GM19455 (cell line): ENCODE data around the gene MCTP1.
"Not testable (repeated sequence)": the region's sequence is repeated elsewhere in the genome, so short reads cannot be mapped to it uniquely, and the experiment has no call there.

Experiments
- ATAC-seq: cut with Tn5 transposase; IDR thresholded peaks from one replicate; pipeline ENCODE4 v1.9.1; 2021; ENCODE audit not compliant: unreplicated experiment

The MCTP1 gene

DNA sequence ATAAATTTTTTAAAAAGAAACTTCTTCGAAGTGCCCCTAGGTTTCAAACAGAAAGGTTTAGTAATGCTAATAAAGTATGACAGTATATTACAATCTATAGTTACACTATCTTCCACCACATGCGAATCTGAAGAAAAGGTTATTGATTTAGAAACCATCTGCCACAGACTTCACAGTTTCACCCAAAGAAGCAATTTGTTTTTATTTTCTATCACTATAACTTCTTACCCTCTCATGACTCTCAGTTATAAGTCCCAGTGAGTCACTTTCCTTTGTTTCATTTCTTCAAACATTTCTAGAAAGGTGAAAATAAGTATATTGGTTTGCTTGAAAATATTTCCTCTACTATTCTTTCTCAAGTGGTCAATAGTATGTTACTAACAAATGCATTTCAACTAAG lies 93.6 kb downstream of the MCTP1 start:
- ATAC-seq = peak; percentile 78

DNA sequence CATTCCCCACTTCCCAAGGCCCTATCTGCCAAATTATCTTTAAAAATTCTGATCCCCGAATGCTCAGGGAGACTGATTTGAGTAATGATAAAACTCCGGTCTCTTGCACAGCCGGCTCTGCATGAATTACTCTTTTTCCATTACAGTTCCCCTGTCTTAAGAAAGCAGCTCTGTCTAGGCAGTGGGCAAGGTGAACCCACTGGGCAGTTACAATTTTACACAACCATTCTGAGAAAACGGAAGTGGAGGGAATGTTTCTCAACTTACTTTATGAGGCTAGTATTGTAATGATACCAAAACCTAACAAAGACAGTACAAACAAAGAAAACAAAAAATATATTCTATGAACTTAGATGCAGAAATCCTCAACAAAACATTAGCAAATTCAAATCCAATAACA lies 100.0 kb downstream of the MCTP1 start:
- ATAC-seq = no peak

DNA sequence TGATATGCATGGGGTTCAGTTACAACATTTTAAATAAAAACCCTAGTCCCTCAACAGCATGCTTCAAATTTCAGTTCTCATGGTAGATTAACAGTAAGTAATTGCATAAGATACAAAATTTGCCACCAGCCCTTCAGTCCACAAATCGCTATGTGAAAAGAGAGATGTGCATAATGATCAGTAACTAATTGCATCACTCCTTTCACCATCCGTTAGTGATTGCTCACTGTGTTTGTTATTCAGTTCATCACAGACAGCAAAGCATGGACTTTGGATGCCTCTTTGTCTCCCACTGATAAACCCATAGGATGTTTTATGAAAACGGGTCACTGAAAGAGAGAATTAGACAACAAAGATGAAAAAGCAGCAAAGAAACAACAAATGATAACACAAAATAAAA lies 103.2 kb downstream of the MCTP1 start:
- no peak for ATAC-seq

DNA sequence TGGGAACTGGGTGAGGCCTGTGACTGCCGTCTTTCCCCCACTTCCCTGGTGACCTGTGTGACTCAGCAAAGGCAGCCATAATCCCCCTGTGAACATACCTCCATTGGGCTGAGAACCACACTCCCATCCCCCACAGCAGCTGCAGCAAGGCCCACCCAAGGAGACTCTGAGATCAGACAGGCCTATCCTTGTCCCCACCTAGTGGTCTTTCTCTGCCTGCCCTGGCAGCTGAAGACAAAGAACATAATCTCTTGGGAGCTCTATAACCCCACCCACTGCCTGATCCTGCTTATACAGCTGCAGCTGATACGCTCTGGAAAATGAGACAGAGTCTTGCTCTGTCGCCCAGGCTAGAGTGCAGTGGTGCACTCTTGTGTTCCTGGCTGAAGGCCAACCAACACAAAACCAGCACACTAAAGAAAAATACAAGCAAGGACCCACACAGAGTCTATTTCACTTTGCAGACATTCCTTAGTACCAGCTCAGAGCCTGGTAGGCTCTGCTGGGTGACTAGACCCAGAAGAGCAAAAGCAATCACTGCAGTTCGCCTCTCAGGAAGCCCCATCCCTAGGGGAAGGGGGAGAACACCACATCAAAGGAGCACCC lies 106.7 kb downstream of the MCTP1 start:
- no peak for ATAC-seq

DNA sequence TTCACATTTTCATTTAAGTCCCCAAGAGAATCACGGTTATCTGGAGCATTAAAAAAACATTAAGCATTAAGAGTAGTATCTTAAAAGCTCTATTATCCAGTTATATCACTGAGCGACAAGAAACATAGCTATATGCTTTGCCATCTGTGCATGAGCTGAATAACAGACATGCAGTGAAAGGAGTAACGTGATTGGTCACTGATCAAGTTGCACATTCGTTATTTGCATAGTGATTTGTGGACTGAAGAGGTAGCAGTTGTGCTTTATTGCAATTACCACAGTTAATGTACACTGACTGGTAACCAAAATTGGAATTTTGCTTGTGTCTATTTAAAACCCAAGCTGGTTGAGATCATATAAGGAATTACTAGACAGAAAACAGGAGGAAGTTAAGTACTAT lies 107.4 kb downstream of the MCTP1 start:
- ATAC-seq = no peak

DNA sequence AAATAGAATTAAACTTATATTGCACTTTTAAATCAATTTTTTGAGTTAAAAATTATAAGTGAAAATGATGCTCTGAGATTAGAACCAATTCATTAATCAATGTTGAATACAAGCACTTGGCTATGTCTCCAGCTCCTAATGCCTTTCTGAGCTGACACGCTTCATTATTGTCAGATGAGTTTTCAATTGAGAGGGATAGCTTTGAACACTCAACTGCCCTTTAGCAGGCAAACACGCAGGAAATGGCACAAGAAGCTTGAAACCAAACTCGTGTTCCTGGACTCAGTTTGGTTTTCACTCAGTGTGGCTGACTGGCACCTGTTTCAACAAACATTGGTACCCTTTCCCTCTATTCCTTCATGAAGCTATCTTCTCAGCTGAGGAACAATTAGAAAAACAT lies 109.8 kb downstream of the MCTP1 start:
- no peak for ATAC-seq

DNA sequence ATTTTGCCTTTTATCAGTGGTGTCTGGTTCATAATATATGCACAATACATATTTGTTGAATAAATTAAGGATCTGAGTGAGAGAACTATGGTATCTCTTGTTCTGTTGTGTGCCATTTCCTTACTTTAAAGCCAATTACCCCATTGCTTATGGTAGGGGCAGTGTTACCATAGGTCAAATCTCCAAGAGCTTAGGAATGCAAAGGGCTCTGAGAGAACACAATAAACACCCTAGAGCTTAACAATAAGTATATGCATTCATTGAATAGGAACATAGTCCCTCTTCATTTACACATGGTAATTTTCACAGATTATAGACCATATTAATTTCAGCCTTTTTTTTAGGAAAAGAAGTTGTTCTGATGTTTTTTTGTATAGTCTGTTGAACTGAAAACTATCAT lies 112.2 kb downstream of the MCTP1 start:
- no peak for ATAC-seq

DNA sequence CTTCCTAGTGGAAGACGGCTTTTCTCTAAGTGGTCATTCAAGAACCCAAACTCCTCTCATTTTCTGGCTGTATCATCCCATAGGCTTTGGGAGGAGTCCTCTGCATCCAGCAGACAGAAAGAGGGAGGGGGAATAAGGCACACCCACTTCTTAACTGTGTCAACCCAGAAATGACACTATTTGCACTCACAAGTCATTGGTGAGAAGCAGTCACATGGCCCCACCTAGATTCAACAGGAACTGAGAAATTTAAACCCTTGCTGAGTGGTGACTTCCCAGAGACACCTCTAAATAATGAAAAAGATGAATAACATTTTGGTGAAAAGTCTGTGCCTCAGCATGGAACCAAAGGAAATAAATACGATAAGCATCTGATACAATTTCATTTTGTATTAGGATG lies 120.0 kb downstream of the MCTP1 start:
- ATAC-seq = no peak

DNA sequence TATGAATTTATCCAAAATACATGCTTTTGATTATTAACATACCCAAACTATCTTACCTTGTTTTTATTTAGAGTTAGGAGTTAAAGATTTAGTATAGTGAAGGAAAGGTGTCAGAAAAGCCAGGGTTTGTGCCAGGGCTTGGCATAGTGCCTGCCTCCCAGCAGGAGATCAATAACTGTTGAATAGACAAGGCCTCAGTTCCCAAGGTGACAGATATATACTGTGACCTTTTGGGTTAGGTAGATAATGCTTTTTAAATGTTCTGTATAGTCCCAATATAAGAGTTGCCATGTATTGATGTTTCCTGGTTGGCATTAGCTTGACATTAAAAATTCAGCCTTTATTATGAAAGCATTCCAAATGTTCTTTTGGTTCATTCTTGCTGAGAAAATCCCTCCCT lies 121.8 kb downstream of the MCTP1 start:
- ATAC-seq = no peak

DNA sequence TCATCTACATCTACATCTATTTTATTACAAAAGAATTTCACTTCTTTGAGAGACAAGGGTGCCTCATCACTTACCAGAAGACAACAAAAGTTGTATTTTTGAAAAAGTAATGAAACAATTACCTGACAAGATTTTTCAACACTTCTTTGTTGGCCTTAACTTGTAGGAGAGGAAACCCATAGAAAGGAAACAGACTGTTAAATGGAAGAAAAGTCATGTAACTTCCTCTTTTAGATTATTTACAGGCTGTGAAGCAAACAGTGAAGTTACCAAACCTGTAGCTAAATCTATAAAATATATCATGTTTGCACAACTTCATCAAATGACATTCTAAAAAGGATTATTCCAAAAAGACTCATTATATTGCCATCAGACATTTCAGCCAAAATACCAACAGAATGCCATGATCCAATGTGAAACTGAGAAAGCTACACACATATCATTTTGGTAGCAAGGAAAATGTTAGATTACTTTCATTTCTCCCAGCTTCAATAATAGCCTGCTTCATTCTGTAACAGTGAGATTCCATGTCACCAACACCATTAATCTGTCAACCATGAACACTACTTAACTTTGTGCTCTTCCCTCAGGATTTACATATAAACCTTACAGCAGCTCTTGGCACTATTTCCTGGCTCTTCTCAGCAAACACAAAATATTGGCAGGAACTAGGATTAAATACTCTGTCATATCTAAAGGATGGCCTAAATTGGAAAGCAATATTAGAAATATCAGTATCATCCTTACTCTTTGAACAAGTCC lies 122.5 kb downstream of the MCTP1 start:
- ATAC-seq = no peak

DNA sequence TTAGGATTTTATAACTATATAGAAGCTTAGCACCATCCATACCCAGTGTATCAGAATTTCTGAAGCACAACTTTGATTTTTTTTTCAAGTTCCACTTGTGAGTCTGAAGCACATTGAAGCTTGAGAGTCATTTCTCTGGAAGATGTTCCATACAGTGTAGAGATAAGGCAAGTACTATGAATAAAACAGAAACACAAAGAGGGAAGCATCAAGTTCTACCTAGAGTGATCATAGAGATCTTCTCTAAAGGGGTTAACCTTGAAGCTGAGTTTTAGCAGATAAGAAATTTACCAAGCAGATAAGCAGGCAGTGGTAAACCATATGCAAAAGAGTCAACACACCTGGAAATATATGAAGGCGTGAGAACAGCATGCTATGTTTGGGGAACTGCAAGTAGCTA lies 125.3 kb downstream of the MCTP1 start:
- ATAC-seq = no peak

DNA sequence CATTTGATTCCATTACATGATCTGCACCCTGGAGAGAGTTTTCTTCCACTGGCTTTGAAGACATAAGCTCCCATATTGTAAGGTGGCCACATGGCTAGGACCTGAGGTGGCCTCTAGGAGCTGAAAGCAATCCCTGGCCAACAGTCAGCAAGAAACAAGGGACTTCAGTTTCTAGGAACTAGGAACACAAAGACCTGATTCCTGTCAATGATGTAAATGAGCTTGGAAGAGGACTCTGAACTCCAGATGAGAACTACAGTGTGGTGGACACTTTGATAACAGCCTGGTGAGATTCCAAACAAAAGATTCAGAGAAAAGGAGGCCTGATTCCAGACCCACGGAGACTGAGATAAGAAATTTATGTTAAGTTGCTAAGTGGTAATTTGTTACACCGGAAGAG lies 129.0 kb downstream of the MCTP1 start:
- ATAC-seq = no peak

DNA sequence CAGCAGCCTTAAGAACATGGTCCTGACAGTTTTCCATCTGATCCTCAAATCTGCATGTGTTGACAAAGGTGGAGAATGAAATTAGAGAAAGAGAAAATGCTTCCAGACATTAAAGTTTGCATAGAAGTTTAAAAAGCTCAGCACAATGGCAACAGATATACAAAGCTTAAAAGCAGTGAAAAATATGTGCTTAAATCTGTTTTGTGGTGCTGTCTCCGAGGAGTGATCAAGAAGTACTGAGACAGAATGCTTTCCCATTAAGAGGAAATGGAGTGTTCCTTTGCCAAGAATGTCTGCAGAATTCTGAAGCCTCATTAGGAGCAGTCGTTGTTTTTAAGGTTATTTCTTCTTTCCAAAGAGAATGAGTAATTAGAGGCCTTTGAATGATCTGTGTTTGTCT lies 131.4 kb downstream of the MCTP1 start:
- no peak for ATAC-seq

DNA sequence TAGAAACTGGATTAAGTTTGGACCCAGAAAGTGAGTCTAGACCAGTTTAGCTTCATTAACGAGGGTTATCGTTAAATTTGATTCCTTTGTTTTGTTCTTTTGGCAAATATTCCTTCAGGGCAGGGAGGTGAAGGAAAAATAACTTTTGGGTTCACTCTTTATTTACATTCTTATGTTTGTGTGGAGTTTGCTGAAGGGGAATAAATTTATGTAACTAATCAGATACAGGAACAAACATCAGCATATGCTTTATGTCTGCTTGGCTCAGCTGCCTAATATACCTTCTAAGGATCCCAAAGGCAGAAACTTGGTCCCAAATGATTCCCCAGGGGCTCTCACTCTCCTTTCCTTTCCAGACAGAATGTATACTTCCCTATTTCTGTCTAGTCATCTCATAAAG lies 132.4 kb downstream of the MCTP1 start:
- no peak for ATAC-seq

DNA sequence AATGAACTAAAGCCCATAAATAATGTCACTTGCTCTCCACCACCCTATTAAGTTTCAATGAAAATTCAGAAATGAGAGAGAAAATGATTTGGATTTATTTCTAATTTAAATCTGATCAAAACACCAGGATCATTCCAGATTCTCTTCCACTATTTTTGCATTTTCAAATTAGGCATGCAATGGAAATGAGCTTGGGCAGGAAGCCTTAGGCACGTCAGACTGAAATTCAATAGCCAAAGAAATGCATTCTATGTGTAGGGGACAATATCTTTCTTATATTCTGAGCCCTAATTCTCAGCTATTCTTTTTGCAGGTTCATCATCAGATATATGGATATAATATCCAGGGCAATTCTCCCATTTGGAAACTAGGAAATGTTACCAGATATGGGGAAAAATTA lies 132.8 kb downstream of the MCTP1 start:
- ATAC-seq = no peak

DNA sequence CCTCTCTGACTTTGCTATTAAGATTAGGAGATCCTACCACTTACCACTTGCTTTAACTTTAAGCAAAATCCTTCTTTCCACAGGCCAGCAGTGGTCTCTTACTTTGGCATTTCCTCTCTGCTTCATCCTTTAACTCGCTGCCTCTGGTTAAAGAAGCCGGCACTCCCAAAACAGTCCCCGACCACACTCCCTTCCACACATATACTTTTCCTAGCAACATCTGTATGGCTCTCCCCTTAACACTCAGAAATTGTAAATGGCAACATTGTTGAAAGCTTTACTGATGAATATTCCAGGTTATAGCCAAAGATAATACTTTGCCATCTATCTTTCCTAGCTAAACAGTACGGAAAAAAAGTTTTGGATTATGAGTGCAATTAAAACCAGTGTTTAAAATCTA lies 133.2 kb downstream of the MCTP1 start:
- ATAC-seq = no peak

DNA sequence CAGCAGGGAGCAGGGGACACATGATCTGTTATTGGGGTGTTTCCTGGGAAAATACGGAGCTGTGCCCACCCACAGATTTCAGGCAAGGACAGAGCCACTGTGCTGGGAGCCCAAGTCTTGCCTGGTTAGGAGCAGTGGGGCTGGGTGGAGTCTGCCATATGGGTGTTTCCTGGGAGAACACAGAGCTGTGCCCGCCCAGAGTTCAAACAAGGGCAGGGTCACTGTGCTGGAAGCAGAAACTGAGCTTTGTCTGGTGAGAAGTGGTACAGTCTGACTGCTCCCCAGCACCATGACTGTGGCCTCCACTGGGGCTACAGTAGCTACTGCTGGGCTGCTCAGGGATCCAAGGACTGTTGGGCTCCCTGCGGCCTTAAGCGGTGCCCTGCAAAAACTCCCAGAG lies 135.5 kb downstream of the MCTP1 start:
- ATAC-seq = no peak

DNA sequence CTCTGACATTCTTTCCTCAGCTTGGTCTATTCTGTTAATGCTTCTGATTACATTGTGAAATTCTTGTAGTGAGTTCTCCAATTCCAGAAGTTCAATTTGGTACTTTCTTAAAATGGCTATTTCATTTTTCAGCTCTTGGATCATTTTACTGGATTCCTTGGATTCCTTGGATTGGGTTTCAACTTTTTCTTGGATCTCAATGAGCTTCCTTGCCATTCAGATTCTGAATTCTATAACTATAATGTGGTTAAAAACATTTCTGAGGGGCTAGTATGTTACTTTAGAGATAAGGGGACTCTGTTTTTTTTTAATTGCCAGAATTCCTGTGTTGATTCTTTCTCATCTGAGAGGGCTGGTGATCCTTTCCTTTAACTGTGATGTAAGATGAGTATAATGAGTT lies 136.4 kb downstream of the MCTP1 start:
- ATAC-seq = no peak

DNA sequence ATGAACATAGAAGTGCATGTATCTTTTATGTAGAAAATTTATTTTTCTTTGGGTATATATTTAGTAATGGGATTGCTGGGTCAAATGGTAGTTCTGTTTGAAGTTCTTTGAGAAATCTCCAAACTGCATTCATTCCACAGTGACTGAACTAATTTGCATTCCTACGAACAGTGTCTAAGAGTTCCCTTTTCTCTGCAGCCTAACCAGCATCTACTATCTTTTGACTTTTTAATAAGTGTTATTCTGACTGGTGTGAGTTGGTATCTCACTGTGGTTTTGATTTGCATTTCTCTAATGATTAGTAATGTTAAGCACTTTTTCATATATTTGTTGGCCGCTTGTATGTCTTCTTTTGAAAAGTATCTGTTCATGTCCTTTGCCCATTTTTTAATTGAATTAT lies 141.0 kb downstream of the MCTP1 start:
- ATAC-seq = not testable (repeated sequence)

DNA sequence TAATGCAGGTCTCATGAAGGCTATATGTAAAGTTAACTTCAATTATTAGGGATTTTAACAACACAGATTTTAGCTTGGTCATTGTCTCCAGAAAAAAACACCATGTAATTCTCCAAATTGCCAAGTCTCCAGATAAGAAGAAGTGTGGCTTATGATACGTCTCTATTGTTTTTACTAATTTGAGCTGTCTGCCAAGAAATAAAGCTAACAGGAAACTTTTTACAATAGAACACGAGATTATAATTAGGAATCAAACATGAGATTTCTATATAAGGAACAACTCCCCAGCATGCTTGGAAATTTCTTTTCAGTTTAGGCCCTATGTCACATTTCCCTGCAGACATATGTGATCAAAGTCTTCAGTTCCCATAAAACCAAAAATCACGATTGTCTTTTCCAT lies 142.7 kb downstream of the MCTP1 start:
- no peak for ATAC-seq

DNA sequence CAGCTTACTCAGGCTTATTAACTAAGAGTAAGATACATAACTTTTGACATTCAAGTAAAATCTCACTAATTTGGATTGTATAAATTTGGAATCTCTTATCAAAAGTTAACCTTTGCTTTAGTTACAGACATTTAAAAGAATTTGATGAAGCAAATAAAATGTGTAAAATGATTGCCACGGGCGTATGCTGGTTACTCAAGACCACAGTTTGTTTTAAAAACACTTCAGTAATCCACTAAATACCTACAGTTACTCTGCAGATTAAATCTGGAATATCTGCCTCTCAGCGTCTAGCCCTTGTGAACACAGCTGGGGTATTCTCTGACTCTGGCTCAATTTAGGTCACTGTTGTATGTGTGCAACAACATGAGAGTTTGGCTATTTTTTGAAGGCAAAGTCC lies 143.8 kb downstream of the MCTP1 start:
- ATAC-seq = no peak

DNA sequence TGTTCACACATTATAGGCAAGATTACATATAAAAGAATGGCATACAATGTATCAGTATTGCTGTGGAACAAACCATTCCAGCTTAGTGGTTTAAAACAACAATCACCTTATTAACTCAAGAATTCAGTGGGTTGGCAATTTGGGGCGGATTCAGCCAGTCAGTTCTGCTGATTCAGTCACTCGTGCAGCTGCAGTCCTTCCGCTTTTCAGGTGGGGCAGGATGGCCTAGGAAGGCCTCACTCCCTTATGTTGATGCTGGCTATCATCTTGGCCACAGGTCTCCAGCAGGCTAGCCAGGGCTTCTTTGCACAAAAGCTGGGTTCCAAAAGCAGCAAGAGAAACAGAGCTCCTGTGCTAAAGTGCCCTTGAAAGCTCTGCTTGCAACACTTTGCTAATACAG lies 150.6 kb downstream of the MCTP1 start:
- ATAC-seq = no peak

DNA sequence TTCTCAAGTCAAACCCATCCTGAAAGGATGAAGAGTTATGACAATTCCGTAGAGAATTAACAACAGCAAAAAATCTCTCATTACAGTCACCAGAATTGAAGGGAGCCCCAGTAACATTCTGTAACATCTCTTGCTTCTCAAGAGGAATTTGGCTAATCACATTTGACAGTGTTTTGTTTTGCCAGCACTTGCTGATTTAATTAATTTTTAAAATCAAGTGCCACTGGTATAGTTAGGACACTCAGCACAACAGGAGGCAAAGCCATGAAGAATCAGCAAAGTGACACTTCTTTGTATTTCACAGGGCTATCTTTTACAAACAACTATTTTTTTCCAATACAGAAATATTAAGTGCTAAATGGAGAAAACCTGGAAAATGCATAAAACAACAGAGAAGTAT lies 152.8 kb downstream of the MCTP1 start:
- ATAC-seq = no peak
